ENCODE results near the gene TIAM2. TPM values are rescaled to one million over a fixed set of nuclear protein-coding genes. Genes with fewer than 3 reads are reported as not detected.

The TIAM2 gene
- total and polyA plus RNA-seq, 9 donors: 9.1 to 15.6 (median 10.3) TPM

- no peak overlapping the region for H3K27ac ChIP-seq
- WGBS, 3 donors: 81 to 93% (median 90%) methylated on average over 11 of the region's 11 CpGs
- H3K4me1 ChIP-seq (ENCODE audit: insufficient read depth): no peaks in the 10 kb centered on the region
- no peaks in the 10 kb centered on the region for H3K9me3 ChIP-seq
- H3K27me3 ChIP-seq: no peaks in the 10 kb centered on the region
- intact Hi-C loops (cut with DNase I): loop anchor here in 1 of 4 donors (2.0 kb wide), 1 partner anchor 28 kb away; no protein-coding TSS in a partner anchor
- H3K4me3 ChIP-seq: no peak overlapping the region
- no peak for TF ChIP-seq CTCF (IDR thresholded peaks at IDR 0.05)
- DNase-seq: no peak
- no peaks in the 10 kb centered on the region for H3K36me3 ChIP-seq
Measured at GRCh38 chr6:154974485-154975149, 20.5 kb upstream of the TIAM2 start.

GRCh38 chr6:154977588-154977987, 17.5 kb upstream of the TIAM2 start:
- H3K27ac ChIP-seq: no peak overlapping the region
- no peaks in the 10 kb centered on the region for H3K27me3 ChIP-seq
- H3K4me1 ChIP-seq (ENCODE audit: insufficient read depth): no peaks in the 10 kb centered on the region
- WGBS, 3 donors: 87 to 91% (median 87%) methylated on average over 5 of the region's 5 CpGs
- DNase-seq: no peak
- no peaks in the 10 kb centered on the region for H3K9me3 ChIP-seq
- H3K4me3 ChIP-seq: no peak overlapping the region
- H3K36me3 ChIP-seq: no peaks in the 10 kb centered on the region
- intact Hi-C loops (cut with DNase I): no loop called here
- no peak for TF ChIP-seq EP300 (IDR thresholded peaks at IDR 0.05)
- TF ChIP-seq CTCF (IDR thresholded peaks at IDR 0.05): no peak
- TF ChIP-seq POLR2A (IDR thresholded peaks at IDR 0.05): no peak

- Histone ChIP-seq H3K27ac (no peak overlapping the region), H3K9me3 (no peaks in the 10 kb centered on the region), H3K4me3 (no peak overlapping the region), H3K36me3 (no peaks in the 10 kb centered on the region), H3K27me3 (no peaks in the 10 kb centered on the region), H3K4me1 (ENCODE audit: insufficient read depth) (no peaks in the 10 kb centered on the region)
- TF ChIP-seq EP300 (IDR thresholded peaks at IDR 0.05): no peak
- no peak for TF ChIP-seq CTCF (IDR thresholded peaks at IDR 0.05)
- TF ChIP-seq POLR2A (IDR thresholded peaks at IDR 0.05): no peak
- 96 to 98% (median 97%) methylated on average over 8 of the region's 8 CpGs for WGBS, 3 donors
- DNase-seq: no peak
- intact Hi-C loops (cut with DNase I): no loop called here
Measured at GRCh38 chr6:154980273-154981078, 14.6 kb upstream of the TIAM2 start.

- Histone ChIP-seq H3K4me1 (ENCODE audit: insufficient read depth) (no peaks in the 10 kb centered on the region), H3K9me3 (no peaks in the 10 kb centered on the region), H3K27me3 (no peaks in the 10 kb centered on the region), H3K36me3 (no peaks in the 10 kb centered on the region), H3K4me3 (no peak overlapping the region), H3K27ac (no peak overlapping the region)
- WGBS, 3 donors: 65 to 82% (median 70%) methylated on average over 12 of the region's 12 CpGs
- intact Hi-C loops (cut with DNase I): no loop called here
- no peak for DNase-seq
- TF ChIP-seq CTCF (IDR thresholded peaks at IDR 0.05) (no peak), EP300 (IDR thresholded peaks at IDR 0.05) (no peak), POLR2A (IDR thresholded peaks at IDR 0.05) (no peak)
Measured at GRCh38 chr6:154981079-154981870, 13.8 kb upstream of the TIAM2 start.

Data from ovary (tissue), 9 donors.